NCI-H1105 (cell line): ENCODE measurements around the gene NCKAP5.

Experiments used
- DNase-seq: peaks from one replicate; lab custom pipeline; 2025; lab: John Stamatoyannopoulos, UW

NCKAP5 gene

DNA sequence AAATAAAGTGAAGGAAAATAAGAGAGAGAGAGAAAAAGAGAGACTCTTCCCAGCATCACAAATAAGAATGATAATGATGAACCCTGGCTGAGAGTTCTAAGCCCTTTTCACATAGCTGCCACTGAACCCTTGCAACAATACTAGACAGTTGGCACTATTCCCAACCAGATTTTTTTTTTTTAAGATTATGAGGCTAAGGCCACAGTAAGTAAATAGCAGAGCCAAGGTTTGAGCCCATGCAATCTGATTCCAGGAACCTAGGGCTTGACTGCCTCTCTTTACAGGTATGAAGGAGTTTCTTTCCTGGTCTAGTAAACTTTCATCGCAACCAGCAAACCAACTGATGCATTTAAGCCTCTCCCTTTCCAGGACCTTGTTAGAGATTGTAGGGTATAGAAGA is 424.6 kb downstream of the NCKAP5 start:
- peak; percentile 40 for DNase-seq

DNA sequence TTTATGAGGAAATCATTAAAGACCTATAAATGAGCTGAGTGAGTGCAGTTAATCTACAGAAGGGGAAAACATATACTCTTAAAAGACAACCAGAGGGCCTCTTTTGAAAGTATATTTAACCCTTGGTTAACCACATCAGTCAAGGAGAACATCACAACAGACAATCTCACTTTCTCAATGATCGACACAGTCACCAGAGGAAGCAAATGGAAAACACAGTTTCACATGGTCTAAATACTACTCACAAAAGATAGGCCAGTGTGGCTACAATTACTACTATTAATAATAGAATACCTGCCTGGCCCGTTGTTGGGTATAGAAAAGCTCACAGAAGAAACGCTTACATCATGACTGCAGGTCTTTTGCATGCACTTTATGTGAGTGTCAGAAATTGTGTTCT is 426.2 kb downstream of the NCKAP5 start:
- no peak for DNase-seq

DNA sequence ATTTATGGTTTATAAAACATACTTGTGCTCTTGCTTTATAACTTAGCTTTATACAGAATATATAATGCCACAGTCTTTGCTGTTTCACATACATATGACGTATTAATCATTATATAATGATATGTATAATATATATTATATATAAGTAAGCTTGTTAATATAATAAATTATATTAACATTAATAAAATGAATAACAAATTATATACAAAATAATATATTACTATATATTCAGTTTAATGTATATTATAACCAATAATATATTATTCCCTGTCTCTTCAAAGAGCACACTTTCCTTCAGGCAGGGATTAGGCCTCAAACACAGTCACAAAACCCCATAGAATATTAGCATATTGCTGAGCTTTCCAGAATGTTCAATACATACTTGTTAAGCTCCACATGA is 427.6 kb downstream of the NCKAP5 start:
- no peak for DNase-seq

DNA sequence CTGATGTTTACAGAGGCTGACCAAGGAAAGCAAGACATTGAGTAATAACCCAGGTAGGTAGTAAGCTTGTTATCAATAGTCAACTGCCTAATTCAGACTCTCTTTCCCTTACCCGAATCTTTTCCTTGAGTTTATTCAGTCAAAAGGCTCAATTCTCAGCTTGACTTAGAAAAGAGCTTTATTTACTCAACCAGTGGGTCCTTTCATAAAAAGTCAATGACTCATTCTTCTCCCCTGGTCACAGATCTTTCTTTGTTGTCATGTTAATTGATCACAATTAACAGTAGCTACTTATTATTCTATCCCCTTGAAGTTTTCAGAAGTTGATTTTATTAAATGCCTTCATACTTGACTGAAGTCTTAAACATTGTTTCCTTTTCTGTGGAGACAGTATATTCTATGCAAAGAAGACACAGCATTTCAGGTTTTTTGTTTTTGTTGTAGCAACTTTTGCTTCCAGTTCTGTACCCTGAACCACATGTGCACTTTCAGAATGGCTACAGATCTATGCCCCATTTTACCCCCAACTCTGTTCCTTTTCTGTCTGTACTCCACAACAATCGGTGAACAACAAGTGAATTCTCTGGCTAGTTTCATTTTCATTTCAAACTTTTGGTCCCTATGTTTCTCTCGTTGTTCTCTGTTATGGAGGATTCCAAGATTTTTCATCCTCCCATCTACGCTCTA is 428.3 kb downstream of the NCKAP5 start:
- no peak for DNase-seq

DNA sequence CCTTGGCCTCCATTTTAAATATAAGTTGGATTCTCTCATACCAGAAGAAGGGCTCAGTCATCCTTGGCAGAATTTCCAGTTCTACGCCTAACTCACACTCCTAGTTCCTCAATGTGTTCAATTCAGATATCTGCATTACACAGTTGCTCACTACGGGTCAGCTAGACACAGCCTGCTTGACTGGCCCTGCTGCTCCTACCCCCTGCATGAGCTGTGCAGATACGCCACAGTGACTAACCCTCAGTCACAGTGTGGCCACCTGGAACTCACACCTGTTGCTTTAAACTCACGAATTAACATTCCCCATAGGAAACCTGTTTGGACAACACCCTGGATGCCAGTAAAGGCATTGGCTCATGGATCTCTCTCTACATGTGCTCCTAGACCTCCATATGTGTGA is 429.6 kb downstream of the NCKAP5 start:
- DNase-seq, result no peak

DNA sequence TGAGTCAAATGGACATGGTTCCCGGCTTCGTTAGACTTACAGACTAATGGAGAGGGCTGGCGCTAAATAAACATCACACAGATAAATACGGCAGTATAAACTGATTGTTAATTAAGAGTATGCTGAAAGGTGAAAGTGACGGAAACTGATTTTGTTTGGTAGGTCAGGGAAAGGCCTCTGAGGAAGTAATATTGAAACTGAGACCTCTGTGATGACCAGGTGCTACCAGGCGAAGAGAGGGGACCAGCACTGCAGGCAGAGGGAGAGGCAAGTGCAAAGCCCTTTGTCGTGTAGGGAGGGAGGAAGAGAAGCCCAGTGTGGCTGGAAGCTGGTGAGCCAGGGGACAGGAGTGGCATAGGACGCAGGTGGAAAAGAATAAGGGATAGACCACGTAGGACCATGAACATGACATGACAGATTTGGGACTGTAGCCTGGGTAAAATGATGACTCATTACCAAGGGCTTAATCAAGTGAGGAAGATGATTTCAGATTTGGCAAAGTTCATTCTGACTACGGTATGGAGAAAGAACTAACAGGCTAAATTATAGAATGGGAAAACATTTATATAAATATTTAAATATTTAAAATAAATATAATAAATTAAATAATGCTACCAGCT is 433.1 kb downstream of the NCKAP5 start:
- DNase-seq, result no peak

DNA sequence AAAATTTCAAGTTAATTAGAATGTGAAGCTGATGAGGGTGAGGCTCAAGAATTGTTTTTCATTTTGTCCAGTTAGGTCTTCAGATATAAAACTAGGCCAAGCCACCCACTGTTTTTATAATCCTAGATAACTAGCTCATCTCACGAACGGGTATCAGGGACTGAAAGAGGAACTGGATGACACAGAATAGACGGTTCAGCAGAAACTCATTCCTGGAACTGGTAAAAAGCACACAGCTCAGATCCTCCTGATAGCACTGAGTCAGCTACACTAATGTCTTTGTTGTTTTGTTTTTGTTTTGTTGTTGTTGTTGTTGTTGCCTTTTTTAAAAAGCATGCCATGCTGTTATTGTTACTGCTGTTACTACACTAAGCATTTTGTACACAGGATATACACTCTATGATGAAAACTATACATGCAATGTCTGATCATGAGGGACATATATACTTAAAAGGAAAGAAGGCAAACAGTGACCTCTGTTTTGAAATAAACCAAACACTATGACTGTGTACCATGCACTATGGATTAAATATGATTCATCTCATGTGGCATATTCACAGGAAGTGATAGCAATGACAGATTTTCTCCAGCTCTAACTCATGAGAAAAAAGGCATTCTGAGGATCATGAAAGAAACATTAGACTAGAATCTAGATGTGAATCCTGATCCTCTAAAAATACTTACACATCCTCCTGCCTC is 437.6 kb downstream of the NCKAP5 start:
- no peak for DNase-seq

DNA sequence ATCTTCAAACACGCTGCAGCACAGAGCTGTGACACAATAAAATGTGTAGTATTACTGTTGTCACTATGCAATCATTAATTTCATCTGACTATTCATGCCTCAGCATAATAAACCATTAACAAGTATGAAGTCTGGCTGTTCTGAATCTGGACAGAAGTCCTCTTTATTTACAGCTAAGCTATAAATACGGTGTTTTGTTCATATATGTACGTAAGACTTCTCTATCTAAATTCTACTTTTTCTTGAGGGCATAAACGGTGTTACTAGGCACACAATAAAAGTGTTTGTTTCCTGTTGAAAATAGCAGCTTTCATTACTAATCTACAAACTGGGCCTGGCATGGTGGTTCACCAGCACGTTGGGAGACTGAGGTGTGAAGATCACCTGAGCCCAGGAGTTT is 443.8 kb downstream of the NCKAP5 start:
- no peak for DNase-seq

DNA sequence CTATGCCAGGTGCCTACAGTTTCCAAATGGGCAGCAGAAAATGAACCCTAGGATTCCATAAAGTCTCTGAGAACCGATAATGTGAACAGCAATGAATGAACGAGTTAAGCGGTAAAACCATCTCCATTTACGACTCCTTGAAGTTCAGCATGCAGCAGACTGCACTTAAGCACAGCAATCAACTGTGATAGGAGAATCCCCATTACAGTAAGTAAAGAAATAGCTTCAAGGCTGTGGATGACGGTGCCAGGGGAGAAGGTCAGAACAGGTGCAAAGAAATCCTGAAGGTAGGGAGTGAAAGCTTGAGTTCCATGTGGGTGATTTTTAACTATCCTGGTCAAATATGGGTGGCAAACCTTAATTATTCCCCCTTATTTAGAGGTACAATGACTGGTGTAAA is 444.4 kb downstream of the NCKAP5 start:
- no peak for DNase-seq

DNA sequence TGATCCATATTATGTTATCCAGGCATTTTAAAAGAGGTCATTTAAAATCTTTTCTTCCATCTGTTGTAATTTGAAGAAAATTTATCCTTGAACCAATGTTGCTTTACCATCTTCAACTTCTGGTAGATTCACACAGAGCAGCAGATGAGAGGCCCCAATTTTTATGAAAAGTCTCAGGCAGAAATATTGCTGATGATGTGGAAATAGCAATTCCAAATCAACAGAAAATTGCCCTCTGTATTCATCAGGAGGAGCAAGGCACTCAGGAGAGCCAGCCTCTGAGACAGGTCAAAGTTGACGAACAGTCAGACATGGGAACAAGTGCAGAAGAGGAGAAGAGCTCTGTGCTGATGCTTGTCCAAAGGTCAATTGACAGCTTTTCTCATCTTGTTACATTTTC is 444.9 kb downstream of the NCKAP5 start:
- no peak for DNase-seq

DNA sequence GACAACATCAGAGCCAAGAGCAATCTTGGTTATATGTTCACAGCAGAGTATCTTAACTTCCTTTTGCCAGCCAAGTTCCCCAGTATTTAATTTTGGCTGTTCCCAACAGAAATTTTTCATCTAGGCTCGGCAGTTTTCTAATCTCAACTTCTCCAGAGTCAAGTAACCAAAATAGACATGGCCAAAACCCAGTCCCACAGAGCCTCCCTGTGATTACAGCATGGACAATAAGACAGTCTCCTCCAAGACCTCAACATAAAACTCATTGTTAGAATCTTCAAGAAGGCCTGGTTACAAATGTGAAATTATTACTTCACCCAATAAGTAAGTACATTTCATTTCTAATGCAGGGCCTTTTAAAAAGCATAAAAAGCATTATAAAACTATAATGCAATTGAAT is 445.7 kb downstream of the NCKAP5 start:
- no peak for DNase-seq

DNA sequence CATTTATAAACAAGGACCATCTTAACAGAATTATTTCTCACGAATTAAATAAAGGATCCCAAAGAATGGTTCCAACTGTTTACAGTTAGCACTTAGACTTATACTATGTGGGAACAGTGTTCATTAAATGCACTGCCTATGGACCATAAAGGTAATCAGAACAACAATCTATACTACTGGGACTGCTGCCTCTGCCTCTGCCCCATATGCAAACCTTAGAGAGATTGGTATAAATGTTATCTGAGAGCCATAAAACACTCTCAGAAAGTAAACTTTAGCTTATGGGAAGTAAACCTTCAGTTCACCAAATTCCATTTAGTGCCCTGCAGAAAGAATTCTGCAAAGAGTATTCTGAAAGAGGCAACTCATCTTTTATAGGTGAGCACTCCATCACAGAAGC is 448.0 kb downstream of the NCKAP5 start:
- no peak for DNase-seq

DNA sequence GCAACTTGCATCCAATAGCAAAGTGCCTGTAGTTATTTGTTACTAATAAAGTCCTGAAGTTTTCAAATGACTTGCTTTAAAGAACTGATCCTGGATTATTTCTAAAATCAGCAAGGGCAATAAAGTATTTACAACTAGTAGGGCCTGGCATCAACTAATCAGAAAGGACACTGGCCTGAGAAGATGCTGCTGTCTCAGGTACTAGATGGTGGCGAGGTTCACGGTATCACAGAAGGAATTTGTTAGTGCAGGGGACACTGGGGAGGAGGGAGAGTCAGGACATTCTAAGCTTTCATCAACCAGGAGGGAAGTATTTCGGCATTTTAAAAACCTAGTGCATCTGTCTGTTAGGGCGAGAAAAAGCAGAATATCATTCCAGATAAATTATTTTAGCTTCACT is 458.1 kb downstream of the NCKAP5 start:
- DNase-seq, result no peak

DNA sequence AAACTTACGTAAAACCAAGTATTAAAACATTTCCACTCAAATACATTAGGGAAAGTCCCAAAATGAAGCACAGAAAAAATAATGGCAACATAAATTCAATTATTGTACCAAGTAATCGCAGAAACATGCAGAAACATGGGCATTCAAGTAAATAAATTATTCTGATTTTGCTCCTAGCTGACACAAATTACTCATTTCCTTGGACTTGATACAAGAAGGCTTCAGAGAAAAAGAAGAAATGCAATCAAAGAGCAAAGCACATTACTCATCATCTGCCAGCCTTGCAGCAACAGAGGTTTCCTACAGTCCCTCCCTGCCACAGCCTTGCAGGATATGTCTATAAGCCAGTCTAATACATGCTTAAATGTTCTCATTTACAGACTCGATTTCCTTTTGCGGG is 458.5 kb downstream of the NCKAP5 start:
- no peak for DNase-seq

DNA sequence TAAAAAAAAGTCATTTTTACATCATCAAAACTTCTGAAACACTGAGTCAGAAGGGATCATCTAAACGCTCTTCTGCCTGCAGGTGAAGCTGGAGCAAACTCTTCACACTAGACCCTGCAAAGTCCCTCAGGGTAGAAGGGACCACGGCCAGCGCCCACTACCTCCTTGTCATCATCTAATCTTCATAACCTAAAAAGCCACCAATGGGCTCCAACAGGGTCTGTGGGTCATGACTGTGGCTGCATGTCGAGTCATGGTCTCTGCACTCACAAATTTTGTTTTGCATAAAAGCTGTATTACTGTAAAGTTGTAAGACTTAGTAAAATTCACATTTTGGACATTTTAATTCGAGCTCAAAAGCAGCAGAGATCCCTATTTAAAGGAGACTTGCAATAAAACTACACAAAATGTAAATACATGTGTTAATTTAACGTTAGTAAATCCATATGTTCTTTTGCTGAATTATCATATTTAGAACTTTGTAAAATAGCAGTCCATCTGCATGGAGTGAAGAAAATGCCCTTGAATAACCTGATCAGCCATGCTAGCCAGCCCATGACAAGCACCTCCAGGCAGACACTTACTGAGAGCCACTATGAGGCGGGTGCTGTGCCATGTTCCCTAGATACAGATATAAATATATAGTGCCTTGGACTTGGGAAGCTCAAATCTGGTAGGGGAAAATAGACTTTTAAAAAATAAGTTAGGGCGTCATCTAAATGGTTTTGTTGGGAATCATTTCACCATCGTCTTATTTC is 461.0 kb downstream of the NCKAP5 start:
- DNase-seq, result no peak

DNA sequence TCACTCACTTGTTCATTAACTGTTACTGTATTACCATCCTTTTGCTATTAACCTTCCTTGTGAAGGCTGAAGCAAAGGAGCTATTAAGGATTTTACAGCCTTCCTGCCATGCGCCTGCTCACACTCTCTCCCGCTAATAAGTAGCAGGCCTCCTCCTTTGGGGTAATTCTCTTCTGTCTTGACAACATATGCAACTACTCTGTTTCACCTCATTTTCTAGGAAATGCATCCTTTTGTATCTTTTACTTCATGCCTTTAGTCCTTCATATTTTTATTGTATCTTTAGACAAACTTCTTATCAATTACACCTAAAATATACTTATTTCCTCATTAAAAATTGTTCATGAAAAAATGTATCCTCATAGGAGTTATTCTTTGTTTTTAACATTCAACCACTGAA is 463.4 kb downstream of the NCKAP5 start:
- DNase-seq, result no peak

DNA sequence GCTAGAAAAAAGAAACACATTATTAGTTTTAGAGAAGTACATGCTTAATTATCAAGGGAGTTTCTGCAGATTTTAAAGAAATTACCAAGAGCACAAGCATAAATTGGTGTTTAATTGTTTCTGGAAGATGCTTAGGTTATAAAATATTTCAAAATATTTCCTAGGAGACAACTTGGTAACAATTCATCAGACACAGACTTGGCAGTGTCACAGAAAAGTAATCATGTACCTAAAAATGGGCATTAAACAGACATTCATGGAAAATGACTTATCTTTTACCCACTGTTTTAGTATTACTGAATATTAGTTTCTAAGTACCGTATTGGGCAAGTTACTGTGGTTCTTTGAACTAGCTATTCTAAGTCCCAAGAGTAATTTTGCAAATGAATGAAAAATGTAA is 469.5 kb downstream of the NCKAP5 start:
- no peak for DNase-seq

DNA sequence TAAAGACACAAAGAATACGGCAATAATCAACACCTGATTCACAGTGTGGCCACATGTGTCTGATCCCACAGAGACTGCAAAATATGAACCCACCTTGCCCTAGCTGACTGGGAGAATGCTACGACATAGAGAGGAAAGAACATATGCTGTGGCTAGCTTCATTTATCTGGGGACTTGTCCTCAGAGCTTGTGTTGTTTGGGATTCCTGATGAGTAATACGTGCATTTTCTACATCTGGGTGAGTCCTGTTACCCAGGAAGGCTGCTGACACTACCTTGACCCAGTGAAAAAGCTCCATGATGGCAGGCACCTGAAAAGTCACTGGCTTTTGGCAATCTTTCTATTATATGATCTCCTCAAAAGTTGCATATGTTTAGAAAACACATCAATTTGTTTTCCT is 470.6 kb downstream of the NCKAP5 start:
- no peak for DNase-seq

DNA sequence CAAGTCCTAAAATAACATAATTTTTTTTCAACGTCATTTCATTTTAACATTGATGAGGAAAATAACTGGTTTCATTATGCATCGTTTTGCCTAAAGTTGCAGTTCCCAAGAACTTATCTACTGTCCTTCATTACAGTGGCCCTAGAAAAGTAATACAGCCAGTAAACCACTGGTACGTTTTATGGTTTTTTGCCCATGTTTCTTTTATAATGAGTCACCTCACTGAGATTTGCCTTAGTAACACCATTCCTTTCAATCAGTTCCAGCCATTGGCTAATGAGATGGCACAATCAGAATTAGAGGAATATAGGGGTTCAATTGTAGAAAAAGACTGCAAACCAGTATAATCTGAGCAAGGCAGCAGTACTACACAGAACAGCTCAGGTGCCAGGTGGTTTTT is 475.7 kb downstream of the NCKAP5 start:
- no peak for DNase-seq

DNA sequence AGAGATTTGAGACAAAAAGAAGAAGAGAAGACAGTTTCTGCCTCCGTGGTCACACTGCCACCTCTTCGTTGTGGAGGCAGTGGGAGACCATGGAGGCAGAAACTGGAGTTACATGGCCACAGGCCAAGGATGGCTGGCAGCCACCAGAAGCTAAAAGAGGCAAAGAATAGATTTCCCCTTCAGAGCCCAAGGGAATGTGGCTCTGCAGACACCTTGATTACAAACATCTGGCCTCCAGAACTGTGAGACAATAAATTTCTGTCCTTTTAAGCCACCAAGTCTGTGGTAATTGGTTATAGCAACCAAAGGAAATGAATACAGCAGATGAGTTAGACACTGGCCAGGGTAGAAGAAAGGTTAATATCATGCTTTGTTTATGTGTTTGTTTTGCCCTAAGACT is 477.9 kb downstream of the NCKAP5 start:
- DNase-seq, result no peak

DNA sequence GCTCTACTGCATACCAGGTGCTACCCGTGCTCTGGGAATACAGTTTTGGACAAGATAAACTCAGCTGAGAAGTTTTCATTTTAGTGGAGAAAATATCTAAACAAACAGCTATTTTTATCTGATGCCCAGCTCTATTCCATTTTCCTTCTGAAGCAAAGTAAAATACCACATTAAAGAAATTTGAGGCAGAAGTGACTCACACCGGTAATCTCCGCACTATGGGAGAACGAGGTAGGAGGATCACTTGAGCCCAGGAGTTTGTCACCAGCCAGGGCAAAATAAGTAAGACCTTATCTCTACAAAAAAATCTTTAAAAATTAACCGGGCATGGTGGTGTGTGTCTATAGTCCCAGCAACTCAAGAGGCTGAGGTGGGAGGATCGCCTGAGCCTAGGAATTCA is 482.1 kb downstream of the NCKAP5 start:
- DNase-seq, result no peak

DNA sequence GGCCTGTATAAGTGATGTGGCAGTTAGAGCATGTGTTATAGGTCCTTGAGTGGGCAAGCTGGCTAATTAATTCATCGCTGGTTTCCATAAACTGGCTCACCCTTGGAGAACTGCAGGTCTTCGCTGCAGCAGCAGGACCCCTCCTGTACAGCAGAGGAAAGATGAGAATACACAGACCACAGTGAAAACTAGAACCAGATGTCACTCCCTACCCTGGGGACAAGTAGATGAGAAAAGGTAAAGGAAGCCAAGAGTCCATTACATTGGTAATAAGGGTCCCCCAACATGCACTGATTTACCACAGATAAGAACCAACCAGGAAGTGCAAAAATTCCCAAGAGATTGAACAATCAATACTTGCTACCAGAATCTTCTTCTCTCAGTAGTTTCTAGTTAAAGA is 482.6 kb downstream of the NCKAP5 start:
- DNase-seq, result no peak

DNA sequence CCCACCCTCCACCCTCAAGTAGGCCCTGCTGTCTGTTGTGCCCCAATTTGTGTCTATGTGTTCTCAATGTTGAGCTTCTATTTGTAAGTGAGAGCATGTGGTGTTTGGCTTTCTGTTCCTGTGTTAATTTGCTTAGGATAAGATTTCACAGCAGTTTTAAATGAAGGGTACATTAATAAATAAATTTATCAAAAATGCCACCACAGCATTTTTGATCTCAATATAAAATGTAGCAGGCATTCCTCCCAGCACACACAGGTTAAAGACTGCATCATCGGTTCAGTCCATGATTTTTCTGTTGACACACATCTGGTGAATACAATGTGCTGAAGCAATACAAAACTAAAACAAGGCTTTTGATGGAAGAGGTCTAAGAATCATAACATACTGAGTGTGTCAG is 486.2 kb downstream of the NCKAP5 start:
- DNase-seq, result no peak
